DMS79 treated with DMSO at 0.1 percent for 48 hours (cell line): Measurements from ENCODE around the gene GALNT16.
"Not testable (repeated sequence)": the region's sequence is repeated elsewhere in the genome, so short reads cannot be mapped to it uniquely, and the experiment has no call there.

Source experiments
- DNase-seq: peaks from one replicate; lab custom pipeline; 2025; lab: John Stamatoyannopoulos, UW

Gene GALNT16

GRCh38 chr14:69259527-69260189, at the start of gene GALNT16:
Gene GALNT16 (plus strand): TSS chr14:69260158. CDS start chr14:69260291, 133 bp downstream.
- peak; percentile 75 for DNase-seq

DNA sequence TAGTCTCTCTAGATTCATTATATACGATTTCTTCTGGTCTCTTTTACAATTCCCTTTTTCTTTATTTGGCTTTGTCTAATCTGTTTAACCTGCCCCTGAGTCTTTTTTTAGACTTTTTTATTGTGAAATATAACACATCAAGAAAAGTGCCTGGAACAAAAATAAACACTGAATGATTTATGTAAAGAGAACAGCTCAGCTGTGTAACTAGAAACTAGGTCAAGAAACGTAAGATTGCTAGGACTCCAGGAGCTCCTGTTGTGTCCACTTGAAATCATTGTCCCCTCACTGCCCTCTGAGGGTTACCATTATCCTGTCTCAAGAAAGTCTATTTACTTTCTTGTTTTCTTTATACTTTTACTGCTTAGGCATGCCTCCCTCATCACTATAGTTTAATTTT, 45.6 kb upstream of the GALNT16 start:
- DNase-seq: no peak

- DNase-seq: not testable (repeated sequence)
Measured at GRCh38 chr14:69217663-69218062, 42.3 kb upstream of the GALNT16 start.

GRCh38 chr14:69224946-69225345, 35.0 kb upstream of the GALNT16 start:
- DNase-seq: no peak

GRCh38 chr14:69226178-69226577, 33.8 kb upstream of the GALNT16 start:
- no peak for DNase-seq

GRCh38 chr14:69226736-69227135, 33.2 kb upstream of the GALNT16 start:
- no peak for DNase-seq

DNA sequence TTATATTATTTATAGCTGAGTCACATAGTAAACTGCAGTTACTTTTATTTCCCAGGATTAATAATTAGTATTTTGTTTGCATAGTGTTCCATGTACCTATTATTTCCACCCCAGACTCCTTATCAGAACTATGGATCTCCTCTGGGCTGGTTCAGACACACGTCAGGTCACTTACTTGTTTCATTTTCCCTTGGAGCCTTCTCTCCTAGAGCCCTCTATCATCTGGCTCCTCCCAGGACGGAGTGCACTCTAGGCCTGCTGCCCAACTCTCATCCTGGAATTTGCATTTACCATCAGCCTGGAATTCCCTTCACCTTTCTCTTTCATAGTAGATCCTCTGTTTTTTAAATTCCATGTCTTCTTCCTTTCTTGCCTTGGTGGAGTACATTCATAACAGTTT, 28.5 kb upstream of the GALNT16 start:
- no peak for DNase-seq

DNA sequence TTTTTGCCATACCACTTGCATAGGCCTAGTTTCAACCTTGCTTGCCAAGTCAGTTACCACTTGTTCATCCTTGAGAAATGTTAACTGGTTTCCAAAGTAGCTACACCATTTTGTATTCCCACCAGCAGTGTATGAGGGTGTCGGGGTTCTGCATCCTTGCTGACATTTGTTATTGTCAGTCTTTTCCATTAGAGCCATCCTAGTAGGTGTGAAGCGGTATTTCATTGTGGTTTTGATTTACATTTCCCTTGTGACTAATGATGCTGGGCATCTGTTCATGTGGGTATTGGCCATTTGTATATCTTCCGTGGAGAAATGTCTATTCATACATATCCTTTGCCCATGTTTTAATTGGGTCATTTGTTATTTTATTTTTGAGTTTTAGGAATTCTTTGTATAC, 27.6 kb upstream of the GALNT16 start:
- no peak for DNase-seq

DNA sequence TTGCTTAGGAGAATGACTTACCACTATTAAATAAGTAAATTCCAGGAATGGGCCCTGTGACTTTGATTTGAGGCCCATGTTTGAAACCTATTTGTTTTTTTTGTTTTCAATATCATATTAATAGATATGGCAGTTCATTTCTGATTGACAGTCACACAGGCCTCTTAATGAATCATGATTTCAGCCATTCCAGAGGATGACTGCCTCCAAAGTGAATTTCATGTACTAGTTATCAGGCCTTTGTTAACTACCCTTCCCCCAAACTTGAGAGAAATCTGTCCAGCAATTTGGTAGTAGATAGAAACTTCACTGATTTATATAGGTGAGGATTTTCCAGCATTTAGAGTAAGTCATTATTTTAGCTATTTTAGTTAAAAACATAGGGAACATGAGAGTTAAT, 25.9 kb upstream of the GALNT16 start:
- no peak for DNase-seq

GRCh38 chr14:69235708-69236107, 24.2 kb upstream of the GALNT16 start:
- DNase-seq: no peak

GRCh38 chr14:69237142-69237541, 22.8 kb upstream of the GALNT16 start:
- DNase-seq: no peak

DNA sequence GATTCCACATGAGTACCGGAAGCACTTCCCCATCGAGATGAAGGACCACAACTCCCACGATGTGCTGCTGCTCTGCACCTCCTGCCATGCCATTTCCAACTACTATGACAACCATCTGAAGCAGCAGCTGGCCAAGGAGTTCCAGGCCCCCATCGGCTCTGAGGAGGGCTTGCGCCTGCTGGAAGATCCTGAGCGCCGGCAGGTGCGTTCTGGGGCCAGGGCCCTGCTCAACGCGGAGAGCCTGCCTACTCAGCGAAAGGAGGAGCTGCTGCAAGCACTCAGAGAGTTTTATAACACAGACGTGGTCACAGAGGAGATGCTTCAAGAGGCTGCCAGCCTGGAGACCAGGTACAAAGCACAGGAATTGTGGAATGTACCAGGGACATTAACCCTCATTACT, 22.4 kb upstream of the GALNT16 start:
- no peak for DNase-seq

DNA sequence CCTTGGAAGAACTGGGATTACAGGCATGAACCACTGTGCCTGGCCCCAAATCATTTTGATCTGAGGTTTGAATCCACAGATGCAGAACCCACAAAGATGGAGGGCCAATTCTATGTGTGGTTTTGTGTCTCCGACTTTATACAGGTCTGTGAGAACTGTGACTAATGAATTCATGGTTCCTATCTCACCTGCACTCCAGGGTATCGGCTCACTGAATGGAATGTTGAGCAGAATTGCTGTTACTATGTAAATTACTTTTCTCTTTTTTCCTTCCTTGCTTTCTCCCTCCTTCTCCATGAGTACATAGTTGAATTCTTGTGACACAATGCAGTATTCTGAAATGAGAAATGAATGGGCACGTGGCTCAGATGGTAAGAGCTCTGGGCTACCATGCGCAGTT, 21.1 kb upstream of the GALNT16 start:
- no peak for DNase-seq

GRCh38 chr14:69240527-69241173, 19.3 kb upstream of the GALNT16 start:
- no peak for DNase-seq

- DNase-seq: no peak
Measured at GRCh38 chr14:69241577-69241976, 18.4 kb upstream of the GALNT16 start.

DNA sequence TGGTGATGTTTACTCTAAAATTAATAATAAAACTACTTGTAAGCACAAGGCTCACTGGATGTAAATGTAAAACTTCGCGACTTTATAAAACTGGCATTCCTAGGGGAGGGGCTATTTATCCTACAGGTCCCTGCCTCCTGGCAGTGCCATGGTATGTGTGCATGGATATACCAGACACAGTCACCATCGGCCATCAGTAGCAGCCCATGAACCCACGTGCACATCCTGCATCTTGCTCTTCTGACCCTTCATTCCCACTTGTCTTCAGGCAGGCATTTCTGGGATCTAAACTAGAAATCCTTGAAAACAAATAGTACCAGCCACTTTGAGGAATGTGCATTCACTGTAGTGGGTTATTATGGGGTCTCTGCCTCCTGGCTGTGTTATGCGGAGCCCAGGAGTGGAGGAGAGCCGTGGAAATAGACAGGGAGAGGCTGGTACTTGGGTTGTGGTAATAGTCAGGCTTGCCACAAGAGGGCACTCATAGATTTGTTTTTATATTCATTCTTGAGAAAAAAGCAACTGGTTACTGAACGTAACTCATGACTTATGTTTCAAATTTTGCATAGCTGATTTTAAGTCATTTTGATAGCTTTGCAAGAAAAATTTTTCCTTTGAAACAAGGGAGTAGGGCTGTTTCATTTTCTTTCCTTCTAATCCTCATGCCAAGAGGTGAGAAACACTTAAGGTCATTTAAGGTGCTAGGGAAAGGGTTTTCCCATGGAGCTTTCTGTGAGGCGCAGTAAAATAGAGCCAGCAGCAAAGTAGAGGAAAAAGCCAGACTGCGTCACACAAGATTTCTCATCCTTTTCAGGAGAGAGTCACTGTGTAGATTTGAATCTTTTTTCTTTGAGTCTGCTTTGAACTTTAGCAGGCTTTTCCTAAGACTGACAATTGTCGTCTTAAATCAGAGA, 17.4 kb upstream of the GALNT16 start:
- peak; percentile 92 for DNase-seq

GRCh38 chr14:69244946-69245345, 15.0 kb upstream of the GALNT16 start:
- no peak for DNase-seq

GRCh38 chr14:69246331-69246730, 13.6 kb upstream of the GALNT16 start:
- DNase-seq: peak; percentile 44

DNA sequence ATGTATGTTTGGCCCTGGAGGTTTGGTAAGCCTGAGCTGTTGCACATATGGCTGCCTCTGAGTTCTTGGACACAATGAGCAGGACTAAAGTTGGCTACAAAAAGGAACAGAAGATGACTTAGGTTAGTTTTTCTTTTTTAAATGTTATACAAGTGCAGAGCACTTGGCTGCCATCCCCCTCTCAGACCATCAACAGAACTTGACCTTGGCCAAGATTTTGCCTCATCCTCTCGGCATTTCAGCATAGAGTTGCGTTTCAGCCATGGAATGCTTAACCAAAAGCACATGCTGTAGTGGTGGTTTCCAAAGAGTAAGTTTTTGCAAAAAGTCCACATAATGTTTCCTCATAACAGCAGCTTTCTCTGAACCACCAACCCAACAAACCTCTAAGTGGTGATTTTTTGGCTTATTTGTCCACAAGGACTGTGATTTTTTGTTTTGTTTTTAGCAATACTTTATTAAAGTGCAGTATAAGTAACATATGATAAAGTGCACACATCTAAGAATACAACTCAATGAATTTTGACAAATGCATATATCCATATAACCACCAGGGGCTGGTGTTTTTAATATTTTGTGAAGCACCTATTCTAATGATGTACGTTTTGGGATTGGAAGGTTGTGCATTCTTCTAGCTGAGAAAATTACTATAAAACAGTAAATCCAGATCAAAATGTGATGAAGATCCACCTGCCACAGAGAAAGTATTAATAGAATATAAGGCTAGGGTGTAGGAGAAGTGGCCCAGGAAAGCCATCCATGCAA, 12.1 kb upstream of the GALNT16 start:
- DNase-seq: no peak

DNA sequence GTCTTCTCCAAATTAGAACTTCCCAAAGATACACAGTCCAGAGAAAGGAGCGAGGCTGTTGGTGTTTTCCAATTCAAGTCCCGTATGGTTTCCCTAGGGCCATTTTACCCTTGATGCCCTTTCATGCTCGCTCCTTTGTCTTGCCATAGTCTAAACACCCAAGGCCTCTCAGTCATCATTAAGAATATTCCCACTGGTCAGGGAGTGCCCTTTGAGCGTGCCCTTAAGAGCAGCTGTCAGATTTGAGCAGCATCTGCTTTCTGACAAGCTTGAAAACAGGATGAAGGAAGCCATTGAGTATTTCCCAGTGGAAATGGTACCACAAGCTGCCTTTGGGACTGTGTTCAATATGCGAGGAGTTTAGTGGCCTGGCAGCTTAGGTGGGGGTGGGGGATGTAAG, 10.4 kb upstream of the GALNT16 start:
- DNase-seq: no peak

- DNase-seq: no peak
Measured at GRCh38 chr14:69252851-69253250, 7.1 kb upstream of the GALNT16 start.

- no peak for DNase-seq
Measured at GRCh38 chr14:69259168-69259526, 811 bp upstream of the GALNT16 start.
